ENCODE measurements around the gene GAS7.

The GAS7 gene

GRCh38 chr17:10053782-10054540, 144.4 kb downstream of the GAS7 start:
- no peak for DNase-seq

DNA sequence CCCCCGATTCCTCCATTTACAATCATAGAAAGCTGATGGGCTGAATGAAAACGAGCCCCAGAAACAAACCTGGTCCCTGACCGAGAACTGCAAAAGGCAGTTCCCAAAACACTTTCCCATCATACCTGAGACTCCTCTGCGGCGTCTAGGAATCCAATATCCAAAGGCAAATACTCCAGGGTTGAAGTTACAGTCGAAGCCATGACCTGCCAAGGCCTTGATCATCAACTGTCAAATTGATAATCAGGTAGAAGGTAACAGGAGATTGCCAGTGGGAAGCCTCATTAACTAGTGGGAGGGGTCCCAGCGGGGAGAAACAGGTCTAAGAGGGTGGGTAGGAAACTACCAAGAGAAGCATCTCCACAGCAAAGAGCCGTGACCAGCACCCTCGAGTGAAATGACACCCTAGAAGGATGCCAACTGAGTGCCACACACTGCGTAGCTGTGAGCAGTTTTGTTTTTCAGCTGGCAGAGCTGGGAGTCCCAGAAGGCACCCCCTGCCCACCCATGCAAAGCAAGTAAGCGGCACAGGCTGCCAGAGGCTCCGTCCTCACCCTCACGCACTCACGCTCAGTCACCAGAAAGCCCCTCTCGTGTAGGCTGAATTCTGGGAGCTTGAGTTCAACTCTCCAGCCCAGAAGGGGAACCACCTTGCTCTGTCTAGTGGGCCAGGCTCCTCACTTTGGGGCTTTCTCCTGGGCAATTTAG, 146.1 kb downstream of the GAS7 start:
- DNase-seq = no peak

DNA sequence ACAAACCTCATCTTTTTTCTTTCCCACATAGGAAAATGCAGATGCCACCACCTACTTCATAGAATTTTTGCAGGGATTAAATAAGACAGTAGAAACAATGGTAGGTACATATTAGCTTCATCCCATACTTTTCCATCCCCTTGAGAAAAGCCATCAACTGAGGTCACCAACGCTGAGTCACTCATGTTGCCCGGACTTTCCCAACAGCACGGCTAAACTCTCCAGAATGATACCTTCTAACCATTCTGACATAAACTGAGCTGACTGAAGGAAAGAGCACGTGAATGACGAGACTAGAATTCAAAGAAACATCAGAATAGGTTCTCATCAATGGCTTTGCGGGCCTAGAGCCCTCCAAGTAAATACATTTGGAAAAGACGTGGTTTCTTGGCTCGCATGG, 147.3 kb downstream of the GAS7 start:
- DNase-seq = no peak

- DNase-seq = peak in 4 of 56 donors; percentile 13 to 32 (median 25)
These were observed 147.8 kb downstream of the GAS7 start for GRCh38 chr17:10050597-10051101.

DNA sequence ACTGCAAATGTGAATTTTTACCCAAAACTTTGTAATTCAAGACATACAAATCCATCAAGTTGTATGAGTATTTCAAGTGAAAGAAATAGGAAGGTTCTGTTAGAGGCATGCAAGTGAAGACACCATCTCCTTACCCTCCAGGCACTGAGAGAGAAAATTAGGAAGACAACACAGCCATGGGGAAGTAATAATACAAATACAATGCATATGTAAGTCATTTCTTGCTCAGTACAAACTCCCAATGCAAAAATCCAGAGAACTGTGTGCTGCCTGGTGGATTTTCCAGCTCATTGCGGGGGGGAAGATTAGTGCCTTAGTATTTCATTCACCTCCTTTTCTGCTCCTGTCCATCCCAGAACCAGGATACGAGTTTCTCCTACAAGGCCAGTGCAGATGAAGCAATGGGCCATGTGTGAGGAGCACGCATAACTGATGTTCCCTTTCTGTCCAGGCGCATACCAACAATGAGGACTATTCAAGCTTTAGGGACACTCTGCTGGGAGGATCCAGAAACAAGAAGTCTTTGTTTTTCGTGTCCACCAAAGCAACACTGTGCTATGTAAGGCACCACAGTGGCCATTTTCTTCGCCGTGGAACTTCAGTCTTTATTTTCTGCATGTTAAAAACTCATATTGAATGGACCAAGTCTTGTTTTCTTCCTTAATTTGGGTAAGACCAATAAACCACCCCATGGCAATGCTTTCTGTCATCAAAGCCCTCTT, 149.6 kb downstream of the GAS7 start:
- peak in 46 of 56 donors; percentile 15 to 90 (median 56) for DNase-seq

DNA sequence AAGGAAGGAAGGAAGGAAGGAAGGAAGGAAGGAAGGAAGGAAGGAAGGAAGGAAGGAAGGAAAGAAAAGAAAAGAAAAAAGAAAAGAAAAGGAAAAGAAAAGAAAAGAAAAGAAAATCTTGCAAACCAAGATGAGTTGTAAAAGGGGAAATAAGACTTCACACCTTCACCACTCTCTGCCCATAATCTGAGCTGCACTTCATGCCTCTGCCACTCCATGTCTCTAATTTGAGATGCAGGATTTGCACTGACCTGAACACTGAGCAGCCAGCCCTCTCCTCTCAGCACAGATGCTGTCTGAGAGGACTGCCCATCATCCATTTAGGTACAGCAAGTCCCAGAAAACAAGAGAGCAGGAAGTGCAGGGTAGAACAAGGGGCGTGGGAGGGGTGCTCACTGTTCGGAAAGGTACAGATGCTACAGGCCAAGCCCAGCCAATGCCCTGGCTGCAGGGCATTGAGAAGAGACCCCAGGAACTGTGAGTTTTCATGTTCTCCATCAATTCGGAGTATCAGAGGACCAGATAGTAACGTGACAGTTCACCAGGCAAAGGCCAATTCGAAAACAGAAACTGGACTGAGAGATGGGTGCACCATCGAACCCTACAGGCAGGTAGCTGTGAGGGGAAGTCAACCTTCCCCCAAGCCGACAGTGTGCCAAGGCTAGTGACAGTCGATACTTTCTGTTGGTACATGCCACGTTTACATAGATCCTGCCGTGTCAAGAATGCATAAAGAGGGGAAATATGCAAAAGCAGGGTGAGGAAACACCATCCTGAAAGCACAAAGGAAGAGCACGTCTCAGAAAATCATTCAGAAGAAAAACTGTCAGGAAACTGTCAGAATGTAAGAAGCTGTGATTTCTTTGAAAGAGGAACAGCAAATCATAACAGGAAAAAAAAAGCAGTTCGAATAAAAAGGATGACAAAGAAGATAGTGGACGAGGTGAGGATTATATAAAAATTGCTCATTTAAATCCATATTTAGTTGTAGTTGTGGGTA, 151.3 kb downstream of the GAS7 start:
- no peak for DNase-seq

GRCh38 chr17:10045871-10046658, 152.3 kb downstream of the GAS7 start:
- DNase-seq = no peak

- no peak for DNase-seq
These were observed 155.7 kb downstream of the GAS7 start for GRCh38 chr17:10042589-10043244.

DNA sequence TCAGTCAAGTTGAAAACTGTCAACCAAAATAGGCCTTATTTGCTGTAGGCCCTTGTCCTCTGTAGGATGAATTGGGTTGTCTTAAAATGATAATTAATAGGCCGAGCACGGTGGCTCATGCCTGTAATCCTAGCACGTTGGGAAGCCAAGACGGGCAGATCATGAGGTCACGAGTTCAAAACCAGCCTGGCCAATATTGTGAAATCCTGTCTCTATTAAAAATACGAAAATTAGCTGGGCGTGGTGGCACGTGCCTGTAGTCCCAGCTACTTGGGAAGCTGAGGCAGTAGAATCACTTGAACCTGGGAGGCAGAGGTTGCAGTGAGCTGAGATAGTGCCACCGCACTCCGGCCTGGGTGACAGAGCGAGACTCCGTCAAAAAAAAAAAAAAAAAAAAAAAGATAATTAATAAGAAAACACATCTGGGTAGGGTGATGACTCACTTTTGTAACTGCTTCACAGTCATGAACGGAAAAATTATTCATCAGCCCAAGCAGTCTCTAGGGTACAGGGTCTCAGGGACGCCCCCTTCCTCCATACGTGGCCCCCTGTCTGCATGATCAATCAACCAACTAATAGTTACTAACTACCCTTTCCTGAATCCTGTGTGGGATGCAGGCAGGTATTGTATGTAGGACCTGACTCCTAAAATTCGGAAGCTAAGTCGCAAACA, 156.4 kb downstream of the GAS7 start:
- no peak for DNase-seq

GRCh38 chr17:10041287-10041612, 157.2 kb downstream of the GAS7 start:
- no peak for DNase-seq

DNA sequence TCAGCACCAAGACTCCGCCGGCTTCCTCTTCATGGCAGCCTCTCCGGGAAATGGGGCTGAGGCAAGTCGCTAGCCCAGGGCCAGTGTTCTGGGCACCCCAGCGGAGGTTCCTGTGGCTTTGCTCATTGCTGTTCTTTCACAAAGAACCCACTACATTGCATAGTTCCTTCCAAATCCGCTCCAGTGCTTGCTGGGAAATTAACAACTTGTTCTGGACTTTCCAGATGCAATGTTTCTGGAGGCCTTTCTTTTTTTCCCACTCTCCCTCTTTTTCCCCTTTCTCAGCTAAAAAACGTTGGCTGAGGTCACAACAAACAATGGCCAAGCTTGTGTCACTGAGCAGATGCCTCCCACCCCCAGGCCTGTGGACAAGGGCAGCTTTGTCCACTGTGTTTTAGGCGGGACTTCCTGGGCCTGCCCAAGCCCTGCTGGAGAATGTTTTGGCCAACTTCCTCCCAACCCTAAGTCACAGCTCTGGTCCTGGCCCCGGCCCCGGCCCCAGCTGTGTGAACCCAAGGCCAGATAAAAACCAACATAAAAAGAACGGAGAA, 161.8 kb downstream of the GAS7 start:
- peak in 53 of 56 donors; percentile 29 to 93 (median 80) for DNase-seq

DNA sequence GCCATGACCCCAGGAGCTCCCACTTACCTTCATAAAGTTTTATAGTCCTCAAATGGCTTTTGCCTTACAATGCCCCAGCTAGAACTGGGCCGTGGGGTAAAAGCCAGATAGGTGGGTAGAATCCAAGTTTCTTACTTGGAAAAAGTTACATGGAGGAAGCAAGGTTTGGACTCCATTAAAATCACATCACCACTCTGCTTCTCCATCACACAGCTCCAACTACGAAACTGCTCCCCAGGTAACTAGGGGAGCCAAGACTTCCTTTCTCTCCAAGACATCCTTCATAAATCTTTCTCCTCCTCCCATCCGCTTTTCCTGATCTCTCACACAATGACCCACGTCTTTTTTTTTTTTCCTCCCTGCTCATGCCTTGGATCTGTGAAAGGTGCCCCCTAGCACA, 162.5 kb downstream of the GAS7 start:
- no peak for DNase-seq

DNA sequence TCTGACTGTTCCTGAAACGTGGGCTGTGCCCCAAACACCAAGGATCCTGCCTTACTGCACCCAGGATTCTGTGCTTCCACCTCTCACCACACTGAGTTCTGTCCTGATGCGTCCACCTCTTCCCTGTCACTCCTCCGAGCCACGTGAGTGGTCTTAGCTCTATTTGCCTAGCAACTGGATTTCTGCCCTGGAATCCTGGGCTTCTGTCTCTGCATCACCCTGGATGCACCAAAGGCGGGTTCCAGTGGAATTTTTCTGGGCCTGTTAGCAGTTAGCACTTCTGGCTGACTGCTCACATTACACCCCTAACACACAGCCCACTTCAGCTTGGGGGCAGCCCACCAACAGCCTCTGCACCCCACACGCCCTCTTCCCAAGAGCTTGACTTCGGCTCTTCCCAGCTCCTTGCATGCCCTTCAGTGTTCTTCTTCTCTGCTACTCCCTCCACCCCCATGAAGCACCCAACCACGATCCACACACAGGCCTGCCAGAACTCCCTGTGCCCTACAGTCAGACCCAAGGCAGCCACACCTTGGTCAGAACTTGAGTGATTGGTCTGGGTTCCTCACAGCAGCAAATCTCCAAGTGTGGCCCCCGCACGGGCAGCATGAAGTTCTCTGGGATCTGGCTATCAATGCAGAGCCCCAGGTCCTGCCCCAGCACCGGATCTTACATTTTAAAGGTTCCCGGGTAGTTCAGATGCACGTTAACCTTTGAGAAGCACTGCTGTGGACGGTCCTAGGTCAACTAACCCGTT, 163.5 kb downstream of the GAS7 start:
- peak in 3 of 56 donors; percentile 18 to 34 (median 20) for DNase-seq

DNA sequence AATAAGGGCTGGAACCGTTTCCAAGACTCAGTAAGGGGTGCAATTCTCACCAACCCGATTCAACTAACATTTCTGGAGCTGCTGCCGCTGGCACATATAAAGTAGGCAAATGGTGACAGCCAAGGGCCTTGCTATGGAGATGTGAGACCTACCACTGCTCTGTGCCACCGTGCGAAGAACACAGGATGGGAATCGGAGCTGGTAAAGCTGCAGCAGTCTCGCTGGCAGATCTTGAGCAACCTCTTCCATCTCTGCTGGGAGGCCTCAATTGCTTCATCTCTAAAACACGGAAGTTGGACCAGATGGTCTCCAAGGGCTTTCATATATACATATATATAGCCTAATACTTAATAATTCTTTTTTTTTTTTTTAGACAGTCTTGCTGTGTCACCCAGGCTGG, 164.4 kb downstream of the GAS7 start:
- peak in 4 of 56 donors; percentile 22 to 34 (median 29) for DNase-seq

- DNase-seq = peak in 15 of 56 donors; percentile 17 to 52 (median 41)
These were observed 165.0 kb downstream of the GAS7 start for GRCh38 chr17:10033449-10033848.

DNA sequence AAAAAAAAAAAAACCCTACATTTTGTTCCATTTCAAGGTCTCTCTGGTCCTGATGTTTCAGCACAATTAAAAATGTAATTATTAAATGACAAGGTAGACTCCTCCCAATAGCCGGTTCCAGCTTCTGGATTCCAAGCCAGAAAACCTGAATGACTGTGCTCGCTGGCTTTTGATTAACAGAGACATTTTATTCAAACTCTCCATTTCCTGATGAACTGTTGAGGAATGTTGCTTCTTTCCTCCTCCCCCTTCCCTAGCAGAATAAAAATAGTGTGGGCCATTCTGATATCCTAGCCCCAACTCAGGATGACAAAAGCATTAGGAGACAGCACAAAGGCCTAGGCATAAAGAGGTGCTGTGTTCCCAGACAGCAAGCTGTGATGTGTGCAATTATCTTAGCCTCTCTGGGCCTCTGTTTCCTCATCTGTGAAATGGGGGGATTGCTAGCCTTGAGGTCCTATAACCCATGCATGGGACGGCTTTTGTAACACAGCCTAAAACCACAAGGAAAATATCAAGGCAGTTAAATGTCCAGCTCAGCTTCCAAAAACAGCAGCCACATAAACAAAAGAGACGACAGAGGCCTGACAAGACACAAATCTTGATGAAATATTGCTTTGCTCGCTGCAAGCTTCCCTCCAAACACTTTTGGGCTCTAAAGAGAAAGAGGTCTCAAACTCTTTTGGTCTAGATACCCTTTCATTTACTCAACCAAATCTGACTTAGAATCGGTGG, 166.1 kb downstream of the GAS7 start:
- no peak for DNase-seq

DNA sequence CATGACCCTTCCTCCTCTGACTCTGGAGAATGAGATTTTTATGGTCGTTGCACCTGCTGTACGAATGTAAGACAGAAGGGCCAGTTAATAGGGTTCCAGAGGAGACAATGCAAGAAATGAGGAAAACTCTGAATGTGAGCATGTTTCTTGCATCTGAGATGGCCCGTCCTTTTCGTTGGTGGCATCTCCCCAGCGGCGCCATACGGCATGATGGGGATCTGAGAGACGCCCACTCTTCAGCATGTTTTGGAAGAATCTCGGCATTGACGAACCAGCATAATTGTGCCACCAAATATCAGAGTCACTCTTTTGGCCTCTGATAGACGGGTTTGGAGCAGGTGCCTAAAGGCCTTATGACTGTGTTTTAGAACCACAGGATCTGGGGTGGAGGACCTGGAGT, 166.8 kb downstream of the GAS7 start:
- peak in 3 of 56 donors; percentile 18 to 23 (median 21) for DNase-seq
